Tibial nerve (tissue), 4 donors: ENCODE data around the gene EED.

Source experiments
- CTCF ChIP-seq, 5 experiments: fragments of 200-600 bp in 3 of 5; fragments of 450-650 bp in 2 of 5; sonication (generic) in 3 of 5; IDR thresholded peaks; one replicate each; pipeline ENCODE4 v1.5.1; 2016 to 2019; ENCODE audit warnings: antibody characterized with exemption in 5 of 5, mild to moderate bottlenecking in 3 of 5, moderate library complexity in 2 of 5
- EP300 ChIP-seq, 2 donors: sonication (generic); formaldehyde crosslinking; IDR thresholded peaks; one replicate each; pipeline ENCODE4 v1.6.1; 2017; ENCODE audit warnings: antibody characterized with exemption in 2 of 2, mild to moderate bottlenecking in 1 of 2
- POLR2A ChIP-seq, 2 donors: fragments of 450-650 bp; IDR thresholded peaks; one replicate each; pipeline ENCODE4 v1.6.1; 2017; ENCODE audit warnings: antibody characterized with exemption in 2 of 2, mild to moderate bottlenecking in 2 of 2, moderate library complexity in 2 of 2

GRCh38 chr11:86222081-86222480, 22.5 kb upstream of the EED start:
- TF ChIP-seq POLR2A (IDR thresholded peaks at IDR 0.05) (no peak), CTCF (IDR thresholded peaks at IDR 0.05) (no peak), EP300 (IDR thresholded peaks at IDR 0.05) (no peak)
